LHCN-M2 (cell line): ENCODE measurements around the gene LMO1. TPM values are rescaled to one million over a fixed set of nuclear protein-coding genes. Genes with fewer than 3 reads are reported as not detected.

Experiments
- DNase-seq: peaks from one replicate; pipeline ENCODE4 v3.0.0-alpha.2; 2012; ENCODE audit warnings: low read depth
- total RNA-seq: library from RNA; depleted of rRNA; stranded (reverse); fragments of >200 nt; gene quantifications from 2 replicates; pipeline ENCODE4 v1.2.3, GENCODE V29; 2014

The LMO1 gene
- total RNA-seq, 1 experiment from 2014 or later: not detected

DNA sequence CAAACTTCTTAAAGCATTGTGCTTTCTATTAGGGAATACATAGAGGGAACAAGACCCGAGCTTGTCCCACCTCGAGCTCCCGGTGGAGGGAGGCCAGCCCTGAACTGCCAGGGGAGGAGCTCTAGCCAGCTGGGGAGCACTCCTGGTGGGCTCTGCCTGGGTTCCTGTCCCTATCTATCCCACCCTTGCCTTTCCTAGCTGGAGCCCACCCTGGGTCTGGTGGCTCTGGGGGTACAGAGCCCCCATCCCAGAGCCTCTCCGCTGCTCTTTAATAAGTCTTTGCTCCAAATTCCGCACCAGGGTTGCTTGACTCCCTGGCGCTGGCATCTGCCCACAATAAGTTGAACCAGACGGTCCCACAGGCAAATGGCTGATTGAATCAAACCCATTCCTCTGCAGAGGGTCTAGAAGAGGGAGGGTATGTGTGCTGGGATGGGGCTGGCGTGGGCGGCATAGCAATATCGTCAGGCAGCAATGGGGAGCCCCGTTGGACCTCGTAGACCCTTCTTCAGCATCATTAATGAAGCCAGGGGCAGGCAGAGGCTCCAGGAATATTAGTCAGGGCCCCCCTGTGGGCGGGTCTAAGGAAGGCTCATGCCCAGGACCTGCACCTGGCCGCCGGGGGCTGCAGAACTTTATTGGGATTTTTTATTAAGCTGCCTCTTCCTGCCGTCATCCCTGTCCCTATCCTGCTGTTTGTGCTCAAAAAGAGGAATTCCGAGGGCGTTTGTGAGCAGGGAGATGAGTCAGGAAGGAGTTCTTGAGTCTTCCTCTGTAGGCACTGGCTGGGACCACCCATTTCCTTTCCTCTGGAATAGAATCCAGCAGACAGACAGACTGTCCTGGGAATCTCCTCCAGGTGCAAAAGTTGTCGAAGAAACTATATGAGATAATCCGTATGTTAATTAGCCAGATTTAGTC is 56.3 kb downstream of the LMO1 start:
- DNase-seq: no peak

DNA sequence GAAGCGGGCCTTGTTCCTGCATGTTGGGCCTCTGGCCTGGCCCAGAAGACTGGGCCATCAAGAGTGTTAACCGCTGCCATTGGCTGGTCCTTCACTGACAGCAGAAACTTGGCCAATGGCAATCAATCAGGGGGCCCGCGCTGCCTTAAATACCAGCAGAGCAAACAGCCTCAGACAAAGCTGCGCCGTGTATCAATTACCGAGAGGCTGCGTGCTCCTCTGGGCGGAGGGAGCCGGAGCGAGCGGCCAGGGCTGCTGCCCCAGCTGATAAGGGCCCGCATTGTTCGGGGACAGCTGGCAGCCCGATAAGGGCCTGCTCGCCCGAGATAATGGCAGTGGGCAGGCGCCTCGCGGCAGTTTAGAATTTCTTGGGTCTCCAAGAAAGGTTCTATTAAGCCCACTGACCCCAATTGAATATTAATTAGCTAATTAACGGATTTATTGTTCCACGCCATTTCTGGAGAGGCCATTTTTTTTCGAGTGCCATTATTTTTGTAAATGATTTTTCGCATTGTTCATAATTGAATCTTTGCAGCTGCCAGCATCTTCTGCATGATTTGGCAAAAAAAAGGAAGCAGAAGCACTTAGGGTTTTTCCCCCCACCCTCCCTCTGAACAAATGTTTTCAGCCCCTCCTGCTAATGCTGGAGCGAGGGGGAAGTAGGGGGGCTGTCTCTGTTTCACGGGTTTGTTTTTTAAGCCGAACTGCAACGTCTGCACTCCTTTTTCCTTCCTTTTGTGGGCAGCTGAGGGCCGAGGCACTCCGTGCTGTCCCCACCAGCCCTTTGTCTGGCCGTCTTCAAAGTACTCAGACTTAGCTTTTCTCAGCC is 57.2 kb downstream of the LMO1 start:
- no peak for DNase-seq

DNA sequence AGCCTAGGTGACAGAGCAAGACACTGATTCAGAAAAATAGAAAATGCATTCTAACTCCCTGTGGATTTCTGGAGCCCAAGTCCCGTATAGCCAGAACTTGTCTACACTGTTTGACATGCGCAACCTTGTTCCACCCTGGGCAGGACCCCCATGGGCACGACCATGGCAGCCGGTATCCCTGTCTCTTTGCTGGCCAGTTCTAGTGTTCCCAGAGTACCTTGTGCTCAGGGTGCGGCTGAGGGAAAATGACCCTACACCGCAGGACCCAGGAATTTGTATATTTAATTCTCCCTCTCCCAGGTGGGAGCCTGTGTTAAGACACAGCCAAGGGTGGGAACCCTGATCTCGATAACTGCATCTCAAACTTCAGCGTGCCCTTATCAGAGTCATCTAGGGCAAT is 58.1 kb downstream of the LMO1 start:
- DNase-seq: no peak

DNA sequence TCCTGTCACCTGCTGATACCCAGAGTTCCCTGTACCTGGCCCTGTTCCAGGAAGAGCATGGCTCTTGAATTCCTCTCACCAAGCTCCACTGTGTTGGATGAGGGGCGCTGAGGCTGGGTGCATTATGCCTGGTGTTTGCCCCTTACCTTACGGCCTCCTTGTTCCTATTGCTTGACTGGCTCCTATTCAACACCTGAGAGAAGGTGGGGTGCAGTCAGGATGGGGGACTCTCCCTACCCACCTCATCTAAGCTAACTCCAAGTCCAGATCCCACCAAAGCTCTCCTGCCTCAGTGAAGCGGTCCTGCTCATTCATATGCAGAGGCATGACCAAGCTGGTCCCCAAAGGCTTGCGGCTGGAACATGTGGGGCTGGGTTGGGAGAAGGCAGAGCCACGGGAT is 59.1 kb downstream of the LMO1 start:
- DNase-seq: no peak

DNA sequence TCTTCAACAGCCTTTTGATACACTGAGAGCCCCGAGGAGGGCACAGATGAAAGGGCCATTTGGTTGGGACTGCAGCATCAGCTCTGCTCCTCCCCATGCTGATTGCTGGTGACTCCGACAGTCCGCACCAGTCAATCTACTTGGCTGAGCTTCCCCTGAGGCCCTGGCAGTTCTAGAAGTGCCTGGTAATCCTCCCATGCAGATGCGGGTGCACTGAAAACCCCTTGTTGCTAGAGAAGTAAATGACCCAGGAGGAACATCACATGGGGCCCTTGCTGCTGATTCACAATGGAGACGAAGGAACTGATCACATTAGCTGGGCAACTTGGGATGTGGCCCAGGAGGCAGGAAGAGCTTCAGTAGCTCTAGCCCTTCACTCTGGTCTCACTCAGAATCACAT is 59.7 kb downstream of the LMO1 start:
- DNase-seq: no peak

DNA sequence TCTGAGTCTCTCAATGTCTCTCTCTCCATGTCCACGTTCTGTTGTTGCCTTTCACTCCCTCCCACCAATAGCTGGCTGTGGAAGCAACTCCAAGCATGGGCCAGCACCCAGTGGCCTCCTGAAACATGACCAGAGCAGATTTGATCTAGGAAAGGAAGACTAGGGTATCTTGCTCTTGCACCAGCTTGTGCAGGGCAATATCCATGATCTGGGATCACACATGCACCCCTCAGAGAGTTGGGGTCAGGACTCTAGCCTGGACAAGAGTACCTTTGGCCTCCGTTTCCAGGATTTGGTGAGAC is 60.3 kb downstream of the LMO1 start:
- no peak for DNase-seq

DNA sequence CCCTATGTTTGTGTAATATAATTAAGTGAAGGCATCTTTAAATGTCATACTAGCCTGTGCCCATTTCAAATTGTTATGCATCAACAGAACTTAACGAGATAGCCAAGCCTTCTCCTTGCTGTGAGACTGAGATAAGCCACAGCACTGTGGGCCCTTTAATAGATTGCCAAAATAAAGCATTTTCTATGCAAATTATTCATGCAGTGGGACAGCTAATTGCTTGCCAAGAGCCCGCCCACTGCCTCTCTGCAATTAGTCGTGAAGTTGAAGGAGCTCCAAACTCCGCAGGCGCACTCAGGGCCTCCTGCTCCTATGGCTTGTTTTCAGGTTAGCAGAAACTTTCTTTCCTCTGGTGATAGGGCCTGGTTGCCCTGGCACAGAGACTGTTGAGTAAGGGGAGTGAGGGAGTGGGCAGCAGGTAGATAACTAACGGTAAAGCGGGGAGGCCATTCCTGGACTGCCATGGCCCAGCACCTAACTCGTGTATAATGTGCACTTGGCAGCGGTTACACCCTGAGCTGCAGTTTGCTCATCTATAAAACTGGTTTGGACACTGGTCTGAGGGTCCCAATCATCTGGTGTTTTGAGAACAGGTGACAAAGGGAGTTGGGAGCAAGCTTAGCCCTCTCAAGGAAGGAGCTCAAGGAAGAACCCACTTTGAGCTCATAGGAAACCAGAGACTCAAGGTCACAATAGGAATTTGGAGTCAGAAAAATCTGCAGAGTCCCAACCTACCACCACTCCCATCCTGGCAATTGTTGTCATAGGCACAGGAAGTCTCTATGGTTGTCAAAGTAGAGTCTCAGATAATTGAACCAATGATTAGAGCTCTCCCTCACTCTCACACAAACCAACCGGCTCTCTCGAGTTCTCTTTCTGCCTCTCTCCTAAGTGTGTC is 60.9 kb downstream of the LMO1 start:
- no peak for DNase-seq

DNA sequence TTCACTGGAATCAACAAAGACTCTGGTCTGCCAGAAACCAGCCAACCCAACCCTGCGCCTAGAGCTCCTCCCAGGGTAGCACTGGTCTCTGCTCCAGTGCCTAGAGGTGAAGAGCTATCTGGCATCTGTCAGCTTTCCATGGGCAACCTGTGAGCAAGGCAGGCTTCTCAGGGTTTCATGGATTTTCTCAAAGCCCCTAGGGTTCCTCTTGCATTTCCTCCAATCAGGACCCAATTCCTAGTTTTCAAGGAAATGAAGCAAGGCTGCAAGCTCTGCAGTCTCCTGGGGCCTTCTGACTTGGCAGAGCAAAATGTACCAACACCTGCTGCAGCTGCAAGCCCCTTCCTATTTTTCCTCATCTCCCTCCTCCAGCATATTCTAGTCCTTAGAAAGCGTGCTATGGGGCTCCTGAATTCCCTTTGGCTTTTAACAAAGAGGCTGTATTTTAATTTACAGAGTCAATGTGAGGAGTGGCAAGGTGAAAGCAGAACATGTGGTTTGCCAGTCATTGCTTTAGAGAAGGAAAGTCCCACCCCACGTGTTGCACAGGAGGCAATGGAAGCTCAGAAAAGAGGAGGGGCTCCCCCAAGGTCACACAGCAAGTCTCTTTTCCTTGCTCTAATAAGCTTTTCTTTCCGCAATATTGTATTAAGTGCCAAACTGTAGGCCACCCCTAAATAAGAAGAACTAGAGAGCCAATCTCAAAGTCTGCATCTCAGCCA is 61.9 kb downstream of the LMO1 start:
- no peak for DNase-seq

DNA sequence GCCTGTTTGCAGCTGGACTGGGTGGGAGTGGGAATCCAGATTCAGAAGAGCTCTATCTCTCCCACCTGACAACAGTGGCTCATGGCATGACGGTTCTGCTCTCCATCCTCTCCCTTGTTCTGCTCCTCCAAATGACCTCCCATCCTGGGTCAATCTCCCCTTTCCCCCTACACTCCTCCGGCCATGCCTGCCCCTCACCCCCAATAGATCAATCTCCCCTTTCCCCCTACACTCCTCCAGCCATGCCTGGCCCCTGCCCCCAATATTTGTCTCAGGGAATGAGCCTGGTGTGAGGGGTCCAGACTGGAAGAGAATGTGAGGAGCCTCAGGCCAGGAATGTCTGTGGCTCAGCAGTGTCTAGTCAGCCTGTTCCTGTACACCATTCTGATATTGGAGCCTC is 64.0 kb downstream of the LMO1 start:
- no peak for DNase-seq

DNA sequence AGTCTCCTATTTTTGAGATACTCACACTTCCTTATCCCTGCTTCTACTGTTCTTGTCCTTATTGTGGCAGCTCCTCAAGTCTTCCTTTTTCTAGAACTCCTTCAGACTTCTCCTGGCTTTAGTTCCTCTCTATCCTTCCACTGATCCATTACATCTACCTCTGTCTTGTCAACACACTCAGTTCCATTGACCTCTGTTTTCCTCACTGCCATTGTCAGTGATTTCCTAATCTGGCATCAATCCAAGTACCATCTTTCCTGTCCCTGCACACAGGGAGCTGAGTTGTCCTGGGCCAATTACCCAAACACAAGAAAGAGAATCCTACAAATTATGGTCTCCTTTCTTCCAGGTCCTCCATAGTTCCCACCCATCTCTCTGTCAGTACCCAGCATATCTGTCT is 66.9 kb downstream of the LMO1 start:
- no peak for DNase-seq

DNA sequence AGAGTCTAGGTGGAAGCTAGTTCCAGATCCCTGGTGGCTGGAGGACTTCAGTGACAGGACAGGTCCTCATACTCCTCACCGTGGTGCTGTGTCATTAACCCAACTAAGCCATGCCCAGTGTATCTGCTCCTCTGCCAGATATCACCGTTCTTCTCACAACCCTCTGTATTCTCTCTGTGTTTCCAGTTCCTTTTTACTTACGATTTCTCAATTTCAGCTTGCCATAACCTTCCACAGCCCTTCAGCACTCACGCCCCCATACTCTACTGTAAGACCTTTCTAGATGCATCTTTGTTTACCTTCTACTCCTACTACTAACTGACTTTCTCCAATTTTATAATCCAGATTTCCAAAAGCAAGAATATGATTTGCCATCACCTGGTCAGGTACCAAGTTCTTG is 68.7 kb downstream of the LMO1 start:
- no peak for DNase-seq

DNA sequence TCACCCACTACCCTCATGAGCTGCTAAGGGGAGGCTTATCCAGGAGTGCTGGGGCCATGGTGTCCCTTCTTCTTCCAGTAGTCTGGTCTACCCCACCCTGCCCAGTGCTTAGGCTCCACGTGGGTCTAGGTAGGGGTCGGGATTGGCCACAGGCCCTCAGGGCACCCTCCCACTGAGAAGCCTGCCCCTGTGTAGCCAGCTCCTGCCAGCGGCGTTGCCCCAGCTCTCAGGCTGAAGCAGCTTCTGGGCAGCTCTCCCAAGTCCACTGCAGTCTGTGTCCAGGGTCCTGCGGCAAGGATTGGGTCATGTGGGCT is 70.8 kb downstream of the LMO1 start:
- no peak for DNase-seq

DNA sequence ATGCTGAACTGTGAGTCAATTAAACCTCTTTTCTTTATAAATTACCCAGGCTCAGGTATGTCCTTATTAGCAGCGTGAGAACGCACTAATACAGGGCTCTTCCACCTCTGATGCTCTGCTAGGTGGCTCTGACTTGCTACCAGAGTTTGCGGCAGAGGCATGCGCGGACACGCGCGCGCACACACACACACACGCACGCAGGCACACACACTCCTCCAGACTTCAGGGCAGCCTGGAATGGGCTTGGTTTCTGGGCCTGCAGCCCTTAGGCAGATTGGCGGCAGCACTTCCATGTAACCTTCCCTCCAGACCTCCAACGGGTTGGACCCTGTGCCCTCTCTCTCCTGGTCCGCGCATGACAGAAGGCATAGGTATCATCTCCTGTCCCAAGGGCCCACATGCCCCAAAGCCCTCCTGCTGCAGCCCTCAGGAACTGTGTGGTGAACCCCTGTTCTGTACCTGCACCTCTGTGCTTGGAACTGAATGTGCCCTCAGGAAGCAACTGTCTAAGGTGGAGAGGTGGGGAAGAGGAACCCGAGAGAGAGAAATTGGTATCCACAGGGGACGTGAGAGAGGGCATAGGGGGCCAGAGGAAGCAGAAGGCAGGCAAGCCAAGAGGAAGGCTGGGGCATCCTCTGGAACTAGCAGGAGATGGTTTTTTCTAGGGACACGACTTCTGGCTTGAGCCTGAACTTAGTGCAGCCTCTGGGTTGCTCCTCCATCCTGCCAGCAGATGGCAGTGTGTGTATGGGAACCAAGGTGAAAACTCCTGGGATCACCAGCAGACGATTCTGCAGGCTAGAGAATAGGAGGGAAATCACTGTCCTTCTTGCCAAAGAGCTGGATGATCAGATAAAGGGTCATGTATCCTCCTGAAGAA is 71.4 kb downstream of the LMO1 start:
- DNase-seq: peak; percentile 37

DNA sequence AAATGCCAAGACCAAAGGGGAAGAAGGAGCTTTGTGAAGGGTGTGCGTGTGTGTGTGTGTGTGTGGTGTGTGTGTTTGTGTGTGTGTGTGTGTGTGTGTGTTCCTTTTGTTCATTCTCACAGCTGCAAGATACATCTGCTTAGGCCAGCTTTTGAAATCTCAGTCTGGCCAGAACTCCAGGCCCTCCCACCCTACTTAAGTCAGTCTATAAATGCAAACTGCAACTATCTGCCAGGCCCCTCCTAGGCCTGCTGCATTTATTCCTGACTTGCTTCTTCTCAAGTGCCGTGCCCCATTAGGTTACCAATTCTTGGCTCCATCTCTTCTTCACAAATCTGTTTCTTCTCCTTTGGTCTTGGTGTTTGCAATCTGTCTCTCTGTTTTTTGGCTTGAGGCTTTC is 73.2 kb downstream of the LMO1 start:
- no peak for DNase-seq

DNA sequence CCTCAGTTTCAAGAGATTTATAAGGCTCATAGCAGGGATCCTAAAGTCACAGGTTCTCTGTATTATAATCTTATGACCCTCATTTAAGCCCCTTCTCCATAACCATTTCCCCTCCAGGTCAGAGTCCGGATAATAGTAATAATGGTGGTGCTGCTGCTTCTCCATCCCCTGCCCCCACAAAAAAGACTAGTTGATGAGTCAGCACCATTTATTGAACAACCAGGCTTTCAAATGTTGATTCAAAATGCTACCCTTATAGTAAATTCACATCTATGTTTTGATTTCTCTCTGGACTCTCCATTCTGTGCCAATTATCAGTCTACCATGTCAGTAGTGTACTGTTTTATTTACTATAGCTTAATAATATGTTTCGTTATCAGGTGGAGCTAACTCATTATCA is 77.2 kb downstream of the LMO1 start:
- no peak for DNase-seq

DNA sequence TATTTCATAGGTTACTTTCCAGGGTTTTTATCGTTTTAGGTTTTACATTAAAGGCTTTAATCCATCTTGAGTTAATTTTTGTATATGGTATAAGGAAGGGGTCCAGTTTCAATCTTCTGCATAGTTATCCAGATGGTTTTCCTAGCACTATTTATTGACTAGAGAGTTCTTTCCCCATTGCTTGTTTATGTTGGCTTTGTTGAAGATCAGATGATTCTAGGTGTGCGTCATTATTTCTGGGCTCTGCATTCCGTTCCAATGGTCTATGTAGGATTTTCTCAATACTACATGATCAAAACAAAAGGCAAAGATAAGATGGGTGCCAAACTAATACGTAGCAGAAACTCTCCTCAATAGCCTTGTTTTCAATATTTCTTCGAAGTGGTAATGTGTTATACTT is 80.6 kb downstream of the LMO1 start:
- DNase-seq: no peak

DNA sequence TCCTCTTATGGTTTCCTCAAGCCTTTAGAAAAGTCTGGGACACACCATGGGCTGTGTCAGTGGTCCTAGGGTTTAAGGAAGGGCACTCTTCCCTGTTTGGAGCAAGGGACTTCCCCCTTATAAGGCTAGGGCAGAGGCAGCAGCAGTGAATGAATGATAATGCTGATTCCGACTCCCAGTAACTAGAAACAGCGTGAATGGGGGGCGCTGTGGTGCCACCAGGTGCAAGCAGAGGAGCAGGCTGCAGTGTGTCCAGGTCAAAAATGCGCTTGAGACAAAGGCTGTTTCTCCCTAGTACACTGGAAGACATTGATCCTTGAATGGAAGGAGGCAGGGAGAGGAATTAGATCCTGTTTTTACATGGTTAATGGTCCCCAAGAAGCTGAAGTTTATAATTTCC is 83.2 kb downstream of the LMO1 start:
- no peak for DNase-seq

DNA sequence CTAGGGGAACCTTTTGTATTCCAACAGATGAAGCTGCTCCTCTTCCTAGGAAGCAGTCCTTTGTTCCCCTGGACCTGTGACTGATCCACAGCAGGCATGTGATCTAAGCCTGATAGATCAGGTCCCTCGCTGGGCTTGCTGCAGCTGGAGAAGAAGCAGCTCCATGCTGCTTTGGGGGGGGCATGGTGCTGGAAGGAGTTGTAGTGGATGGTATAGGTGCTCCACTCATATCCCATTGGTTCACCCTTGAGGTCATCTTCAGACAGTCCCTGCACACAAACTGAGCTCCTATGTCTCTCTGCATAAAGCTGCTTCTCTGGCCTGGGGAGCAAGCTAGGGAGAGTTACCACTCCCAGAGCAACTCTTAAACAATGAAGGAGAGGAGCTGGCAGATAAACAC is 85.4 kb downstream of the LMO1 start:
- no peak for DNase-seq

DNA sequence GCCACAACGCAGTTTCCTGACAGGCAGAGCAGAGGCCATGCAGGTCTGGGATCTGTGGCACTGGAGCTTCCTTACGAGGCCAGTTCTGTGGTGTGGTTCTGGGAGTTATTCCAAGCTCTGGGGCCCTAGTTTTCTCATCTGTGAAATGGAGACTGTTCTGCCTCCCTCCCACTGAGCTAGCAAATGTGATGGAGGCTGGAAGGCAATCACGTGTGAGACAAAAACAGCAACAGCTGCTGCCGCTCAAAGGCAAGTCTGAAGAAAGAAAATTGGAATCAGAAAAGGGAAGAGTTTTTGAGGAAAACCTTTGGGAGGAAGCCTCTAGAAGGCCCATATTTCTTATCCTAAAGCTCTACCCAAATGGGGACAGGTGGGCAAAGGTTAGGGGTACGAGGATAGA is 86.5 kb downstream of the LMO1 start:
- DNase-seq: peak; percentile 3
